Smooth muscle cell of the brain vasculature (primary cell): Measurements from ENCODE around the gene SETD2.
"Not testable (repeated sequence)": the region's sequence is repeated elsewhere in the genome, so short reads cannot be mapped to it uniquely, and the experiment has no call there.

Experiments used
- DNase-seq: peaks from one replicate; pipeline ENCODE4 v3.0.0-alpha.2; 2012; ENCODE audit warnings: low read depth, low spot score

The SETD2 gene

DNA sequence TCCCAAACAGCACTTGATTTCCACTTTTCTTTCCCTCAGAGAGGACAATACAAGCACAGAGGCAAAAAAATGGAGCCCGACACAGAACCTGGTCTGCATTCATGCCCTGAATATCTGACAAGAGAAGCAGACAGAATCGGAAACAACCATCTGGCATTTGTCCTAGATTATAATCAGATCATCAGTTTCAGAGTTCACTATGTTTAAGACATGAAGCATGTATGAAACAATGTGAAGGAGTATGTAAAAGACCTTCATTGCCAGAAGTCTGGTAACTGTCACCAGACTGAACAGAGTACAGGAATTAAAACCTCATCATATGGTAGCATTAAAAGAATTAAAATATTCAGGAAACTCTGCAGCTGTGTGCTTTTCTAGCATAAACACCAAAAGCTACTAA is 65.0 kb downstream of the SETD2 start:
- no peak for DNase-seq

DNA sequence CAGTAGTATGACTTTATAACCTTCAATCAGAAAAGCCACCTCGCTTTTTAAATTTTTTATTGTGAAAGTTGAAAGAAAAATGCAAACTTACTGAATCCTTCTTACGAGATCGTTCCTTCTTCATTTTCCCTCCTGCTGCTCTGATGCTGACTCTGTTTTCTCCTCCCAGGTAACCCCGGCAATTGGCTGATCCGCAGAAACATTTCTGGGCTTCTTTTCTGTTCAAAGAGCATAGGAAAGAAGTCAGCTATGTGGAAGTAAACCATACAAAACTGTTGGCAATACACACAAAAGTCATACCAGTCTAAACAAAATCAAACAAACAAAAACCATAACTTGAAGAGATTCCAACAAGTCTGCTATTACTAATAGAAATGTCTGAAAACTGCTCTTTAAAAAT is 66.0 kb downstream of the SETD2 start:
- DNase-seq: no peak

DNA sequence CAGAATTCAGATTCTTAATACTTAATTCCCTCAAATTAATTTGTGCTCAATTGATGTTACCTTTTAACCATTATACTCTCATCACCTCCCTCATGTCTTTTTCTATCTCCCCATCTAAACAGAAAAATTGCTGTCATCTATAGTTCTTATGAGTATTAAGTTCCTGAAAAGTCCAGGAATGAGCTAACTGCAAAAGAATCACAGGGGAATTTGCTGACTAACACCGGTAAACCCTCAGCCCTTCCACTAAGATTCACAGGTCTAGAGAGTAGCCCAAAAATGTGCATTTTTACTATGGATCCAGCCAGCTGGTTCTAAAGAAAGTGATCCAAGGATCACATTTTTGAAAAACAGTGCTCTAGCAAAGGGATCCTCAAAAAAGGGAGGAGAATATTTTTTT is 67.0 kb downstream of the SETD2 start:
- DNase-seq: no peak

DNA sequence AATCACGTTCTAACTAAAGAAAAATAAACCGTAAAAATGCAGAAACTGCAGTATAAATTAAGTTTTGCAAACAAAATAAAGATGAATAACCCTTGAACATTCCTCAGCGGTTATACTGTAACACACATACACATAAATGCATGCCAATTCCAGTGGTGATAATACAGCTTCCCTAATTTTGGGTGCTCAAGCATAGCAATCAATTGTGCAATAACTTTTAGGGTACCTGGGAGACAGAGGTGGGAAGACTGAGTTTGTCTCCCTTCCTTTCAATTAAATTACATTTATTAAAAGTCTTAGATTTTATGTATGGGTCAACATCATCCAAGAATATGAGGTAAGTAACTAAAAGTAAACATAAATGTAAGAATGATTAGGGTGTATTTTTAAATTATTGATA is 71.8 kb downstream of the SETD2 start:
- DNase-seq: no peak

DNA sequence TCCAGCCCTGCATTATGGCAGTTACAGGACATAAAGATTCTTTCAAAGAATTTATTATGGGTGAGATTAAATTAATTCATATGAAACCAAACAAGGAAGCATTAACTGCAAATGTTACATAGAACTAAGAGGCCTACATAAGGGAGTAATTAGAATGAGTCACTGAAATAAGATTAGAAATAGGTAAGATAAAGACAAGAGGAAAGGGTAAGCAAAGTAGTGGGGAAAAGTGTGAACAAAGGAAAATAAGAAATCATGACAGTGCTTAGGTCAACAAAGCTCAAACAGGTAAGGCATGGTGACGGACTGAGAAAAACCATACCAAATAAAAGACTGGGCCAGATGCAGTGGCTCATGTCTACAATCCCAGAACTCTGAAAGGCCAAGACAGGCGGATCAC is 74.3 kb downstream of the SETD2 start:
- no peak for DNase-seq

DNA sequence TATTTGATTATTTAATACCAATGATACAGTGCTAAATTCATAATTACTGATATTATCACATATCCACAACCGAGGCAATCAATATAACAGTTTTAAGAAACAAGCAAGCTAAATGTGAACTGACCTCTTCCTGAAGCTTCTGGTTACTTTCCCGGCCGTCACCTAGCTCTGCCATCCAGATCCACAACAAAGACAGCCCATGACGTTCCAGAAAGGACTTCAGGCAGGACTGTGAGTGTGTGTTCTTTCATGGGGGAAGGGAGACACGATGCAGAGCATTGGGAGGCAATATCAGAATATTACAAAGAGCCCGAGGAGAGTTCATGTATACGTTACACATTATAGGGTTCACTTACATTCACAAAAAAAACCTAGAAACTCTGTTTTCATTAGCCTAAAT is 77.8 kb downstream of the SETD2 start:
- DNase-seq: no peak

DNA sequence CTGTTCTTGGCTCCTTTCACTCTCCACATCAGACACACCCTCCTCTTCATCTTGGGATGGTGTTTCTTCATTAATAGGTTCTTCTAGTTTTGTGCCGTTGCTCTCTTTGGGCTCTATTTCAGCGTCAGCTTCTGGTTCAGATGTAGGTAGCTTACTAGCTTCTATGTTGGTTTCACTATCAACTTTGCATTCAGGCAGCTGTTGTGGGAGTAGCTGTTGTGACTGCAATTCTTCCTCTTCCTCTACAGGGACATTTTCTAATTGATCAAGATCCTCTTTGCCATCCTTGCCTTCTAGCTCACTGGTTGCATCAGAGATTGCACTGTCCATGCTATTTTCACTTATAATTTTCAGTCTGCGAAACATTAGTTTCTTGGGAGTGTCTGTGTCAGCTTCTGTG is 80.1 kb downstream of the SETD2 start:
- no peak for DNase-seq

DNA sequence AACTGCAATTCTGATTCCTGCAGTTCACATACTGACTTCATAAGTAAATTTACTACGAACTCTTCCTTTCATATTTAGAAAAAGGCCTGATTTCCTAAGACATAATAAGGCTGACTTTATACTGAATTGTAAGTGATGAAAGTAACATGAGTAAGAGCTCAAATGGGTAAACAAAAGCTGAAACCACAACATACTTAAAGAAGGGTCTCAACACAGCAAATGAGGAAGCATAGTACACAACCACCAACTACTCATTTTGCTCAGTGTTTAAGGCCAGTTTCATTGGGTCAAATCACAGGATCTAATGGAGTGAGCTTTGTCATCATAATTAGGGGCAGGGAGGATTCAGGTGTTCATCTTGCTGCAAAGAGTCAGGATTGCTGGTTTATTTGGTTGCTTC is 81.4 kb downstream of the SETD2 start:
- DNase-seq: no peak

DNA sequence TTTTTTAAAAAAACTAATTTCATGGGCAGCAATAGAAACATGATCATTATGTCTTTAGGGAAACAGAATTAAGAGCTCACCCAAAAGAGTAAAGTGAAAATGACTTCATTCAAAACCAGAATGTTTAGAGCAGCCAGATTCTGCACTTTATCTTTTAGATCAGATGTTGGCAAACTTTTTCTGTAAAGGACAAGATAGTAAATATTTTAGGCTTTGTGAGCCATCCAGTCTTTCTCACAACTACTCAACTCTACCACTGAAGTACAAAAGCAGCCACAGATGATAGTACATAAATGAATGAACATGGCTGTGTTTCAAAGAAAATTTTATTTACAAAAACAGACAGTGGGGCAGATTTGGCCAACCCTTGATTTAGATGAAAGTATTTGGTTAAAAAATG is 84.5 kb downstream of the SETD2 start:
- DNase-seq: no peak

DNA sequence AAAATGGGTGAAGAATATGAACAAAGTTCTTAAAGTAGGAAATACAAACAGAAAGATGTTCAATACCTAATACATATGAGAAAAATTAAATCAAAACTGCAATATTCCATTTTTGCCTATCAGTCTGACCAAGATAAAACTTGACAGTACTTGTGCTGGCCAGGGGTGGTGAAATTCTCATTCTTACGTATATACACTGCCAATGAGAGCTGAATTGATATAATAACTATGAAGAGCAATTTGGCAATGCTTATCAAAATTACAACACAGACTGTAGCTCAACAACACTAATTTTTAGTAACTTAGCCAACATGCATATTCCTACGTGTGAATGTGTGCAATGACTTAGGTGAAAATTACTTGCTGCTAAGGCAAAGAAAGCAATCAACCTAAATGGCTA is 90.2 kb downstream of the SETD2 start:
- DNase-seq: no peak

DNA sequence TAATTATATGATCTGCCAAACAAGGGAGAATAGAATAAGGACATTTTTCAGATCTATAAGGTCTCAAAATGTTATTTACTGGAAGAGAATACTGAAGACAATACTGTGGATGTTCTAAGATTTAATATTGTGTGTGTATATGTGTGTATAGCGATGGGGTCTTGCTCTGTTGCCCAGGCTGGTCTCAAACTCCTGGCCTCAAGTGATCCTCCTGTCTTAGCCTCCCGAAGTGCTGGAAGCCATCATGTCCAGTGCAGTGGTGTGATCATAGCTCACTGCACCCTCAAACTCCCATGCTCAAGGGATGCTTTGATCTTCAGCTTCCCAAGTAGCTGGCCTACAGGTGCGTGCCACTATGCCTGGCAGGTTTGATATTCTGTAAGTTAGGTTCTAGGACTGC is 93.1 kb downstream of the SETD2 start:
- DNase-seq: no peak

DNA sequence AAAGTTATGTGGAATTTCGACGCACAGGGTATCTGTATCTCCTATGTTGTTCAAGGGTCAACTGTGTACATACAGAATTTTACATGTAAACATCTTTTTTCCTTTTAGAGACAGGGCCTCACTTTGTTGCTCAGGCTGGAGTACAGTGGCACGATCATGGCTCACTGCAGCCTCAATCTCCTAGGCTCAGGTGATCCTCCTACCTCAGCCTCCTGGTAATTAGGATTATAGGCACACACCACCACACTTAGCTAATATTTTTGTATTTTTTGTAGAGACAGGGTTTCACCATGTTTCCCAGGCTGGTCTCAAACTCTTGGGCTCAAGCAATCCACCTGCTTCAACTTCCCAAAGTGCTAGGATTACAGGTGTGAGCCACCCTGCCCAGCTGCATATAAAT is 97.7 kb downstream of the SETD2 start:
- DNase-seq: not testable (repeated sequence)

DNA sequence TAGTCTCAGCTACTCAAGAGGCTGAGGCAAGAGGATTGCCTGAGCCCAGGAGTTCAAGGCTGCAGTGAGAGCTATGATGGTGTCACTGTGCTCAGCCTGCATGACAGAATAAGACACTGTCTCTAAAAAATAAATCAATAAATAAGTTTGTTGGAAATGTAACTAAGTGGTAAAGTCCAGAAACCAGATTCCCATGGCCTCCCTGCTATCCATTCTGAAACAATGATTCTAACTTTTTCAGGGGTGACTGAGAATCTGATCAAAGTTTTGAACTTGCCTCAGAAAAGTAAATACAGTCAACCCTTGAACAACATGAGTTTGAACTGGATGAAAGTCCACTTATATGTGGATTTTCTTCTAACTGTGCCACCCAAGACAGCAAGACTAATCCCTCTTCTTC is 98.2 kb downstream of the SETD2 start:
- DNase-seq: no peak

DNA sequence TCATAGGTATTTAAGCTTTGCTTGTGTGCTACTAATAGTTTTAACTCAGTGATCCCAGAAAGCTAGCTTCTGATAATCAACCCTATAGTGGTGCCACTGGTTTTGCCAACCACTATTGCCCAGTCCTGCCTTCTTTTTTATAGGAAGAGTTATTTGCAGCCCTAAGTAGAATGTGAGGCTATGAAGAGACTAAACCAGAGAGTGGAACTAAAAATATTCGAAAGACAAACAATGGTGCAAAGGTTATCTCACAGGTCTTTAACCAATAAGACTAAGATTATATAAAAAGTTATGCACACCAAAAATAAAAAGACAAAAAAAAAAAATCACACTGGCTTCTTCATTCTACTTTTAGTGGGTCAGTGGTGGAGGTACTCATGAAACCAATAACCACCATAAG is 98.9 kb downstream of the SETD2 start:
- no peak for DNase-seq

DNA sequence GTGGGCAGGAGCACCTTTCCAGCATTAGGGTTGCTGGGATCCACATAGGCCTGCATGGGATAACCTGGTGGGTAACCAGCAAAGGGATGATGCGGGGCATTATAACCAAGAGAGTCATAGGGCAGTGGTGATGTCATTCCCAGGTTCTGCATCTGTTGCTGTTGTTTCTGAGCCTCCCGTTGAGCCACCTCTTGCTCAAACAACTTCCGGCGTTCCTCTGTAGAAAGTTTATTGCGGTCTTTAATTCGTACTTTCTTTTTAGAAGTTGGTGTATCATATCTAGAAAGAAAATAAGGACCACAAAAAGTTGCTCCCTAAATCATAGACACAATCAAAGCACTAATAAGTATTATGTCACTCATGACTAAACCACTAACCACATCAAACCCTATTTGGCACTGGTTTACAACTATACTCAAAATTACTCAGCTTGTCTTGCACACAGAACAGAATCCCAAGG is 106.7 kb downstream of the SETD2 start:
- DNase-seq: no peak

DNA sequence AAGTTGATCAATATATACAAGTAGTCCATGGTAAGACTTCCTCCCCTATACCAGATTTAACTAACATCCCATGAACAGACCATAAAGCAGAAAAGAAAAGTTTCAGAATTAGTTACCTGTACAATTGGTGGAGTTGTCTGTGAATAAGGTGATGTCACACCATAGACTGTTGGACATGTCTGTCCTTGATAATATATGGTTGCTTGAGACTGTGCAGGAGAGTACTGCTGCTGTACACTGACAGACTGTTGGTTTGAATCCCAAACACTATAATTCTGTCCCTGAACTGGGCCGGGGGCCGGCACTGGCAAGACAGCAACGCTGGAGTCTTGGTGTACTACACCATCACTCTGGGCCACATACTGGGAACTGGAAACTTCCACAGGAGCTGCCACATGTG is 107.2 kb downstream of the SETD2 start:
- DNase-seq: no peak

DNA sequence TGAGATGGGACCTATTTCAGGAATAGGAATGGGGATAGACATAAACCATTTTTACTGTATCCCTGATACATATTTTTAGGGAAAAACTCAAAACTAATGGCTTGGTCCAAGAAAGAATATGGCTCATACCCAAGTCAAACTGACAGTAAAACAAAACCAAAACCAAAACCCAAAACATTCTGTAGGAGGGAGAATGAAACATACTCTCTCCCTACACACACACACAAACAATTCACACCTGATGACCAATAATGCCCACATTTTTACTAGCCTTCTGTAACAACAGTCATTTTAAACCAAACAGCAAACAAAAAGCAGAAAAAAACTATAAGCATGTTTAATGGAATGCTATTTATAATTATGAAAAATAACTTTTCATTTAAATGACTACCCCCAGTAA is 109.5 kb downstream of the SETD2 start:
- no peak for DNase-seq

DNA sequence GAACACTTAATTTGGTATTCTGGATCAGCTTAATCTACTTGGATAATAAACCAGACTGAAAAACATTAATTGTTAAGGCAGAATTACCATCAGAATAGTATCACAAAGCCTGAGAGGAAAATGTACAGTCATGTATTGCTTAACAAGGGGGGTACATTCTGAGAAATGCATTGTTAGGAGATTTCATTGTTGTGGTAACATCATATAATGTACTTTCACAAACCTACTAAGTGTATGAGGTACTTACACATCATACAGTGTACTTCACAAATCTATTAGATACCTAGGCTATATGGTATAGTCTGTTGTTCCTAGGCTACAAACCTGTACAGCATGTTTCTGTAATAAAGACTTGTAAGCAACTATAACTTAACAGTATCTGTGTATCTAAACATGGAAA is 116.2 kb downstream of the SETD2 start:
- no peak for DNase-seq

DNA sequence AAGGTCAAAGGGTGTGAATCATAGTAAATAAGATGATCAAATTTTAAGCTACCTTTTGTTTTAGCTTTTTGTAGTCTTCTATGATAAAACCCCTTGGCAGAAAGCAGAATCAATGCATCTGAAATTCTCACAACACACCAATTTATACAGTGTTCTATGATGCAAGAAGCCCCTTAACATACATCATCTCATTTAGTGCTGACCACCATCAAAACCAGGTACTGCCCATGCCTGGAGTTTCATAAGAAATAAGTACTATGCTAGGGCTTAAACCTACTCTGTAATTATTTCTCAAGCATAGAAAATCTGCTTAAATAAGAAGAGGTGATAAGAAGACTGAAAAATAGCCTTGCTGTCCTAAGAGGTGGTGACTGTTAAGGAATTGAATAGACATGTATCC is 116.8 kb downstream of the SETD2 start:
- no peak for DNase-seq

DNA sequence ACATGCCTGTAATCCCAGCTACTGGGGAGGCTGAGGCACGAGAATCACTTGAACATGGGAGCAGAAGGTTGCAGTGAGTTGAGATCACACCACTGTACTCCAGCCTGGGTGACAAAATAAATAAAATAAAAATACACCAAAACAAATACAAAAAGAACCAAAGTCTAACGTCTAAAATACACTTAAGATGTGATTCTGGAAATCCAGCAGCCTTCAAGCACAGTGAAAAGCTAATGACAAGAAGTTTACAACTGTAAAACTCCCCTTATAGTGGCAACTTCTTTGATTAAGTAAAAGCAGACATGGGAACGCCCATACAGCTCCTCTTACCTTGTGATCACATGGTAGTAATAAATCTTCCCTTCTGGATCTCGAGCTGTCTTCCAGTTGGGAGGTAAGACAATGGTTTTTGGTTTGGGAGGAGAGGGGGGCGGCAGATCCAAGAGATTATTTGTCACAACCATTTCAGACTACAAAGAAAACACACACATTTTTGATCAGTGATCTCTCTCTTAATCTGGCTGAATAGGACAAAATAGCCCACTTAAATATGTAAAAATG is 121.6 kb downstream of the SETD2 start:
- DNase-seq: no peak

DNA sequence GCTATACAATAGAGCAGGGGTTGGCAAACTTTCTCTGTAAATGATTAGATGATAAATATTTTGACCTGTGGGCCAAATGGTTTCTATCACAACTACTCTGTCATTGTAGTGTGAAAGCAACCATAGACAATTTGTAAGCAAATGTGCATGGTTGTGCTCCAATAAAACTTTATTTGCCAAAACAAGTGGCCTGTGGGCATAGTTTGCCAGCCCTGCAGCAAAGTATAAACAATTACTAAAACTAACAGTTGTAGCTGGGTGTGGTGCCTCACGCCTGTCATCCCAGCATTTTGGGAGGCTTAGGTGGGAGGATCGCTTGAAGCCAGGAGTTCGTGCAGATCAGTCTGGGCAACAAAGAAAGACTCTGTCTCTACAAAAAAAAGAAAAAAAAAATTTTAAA is 122.8 kb downstream of the SETD2 start:
- DNase-seq: no peak

DNA sequence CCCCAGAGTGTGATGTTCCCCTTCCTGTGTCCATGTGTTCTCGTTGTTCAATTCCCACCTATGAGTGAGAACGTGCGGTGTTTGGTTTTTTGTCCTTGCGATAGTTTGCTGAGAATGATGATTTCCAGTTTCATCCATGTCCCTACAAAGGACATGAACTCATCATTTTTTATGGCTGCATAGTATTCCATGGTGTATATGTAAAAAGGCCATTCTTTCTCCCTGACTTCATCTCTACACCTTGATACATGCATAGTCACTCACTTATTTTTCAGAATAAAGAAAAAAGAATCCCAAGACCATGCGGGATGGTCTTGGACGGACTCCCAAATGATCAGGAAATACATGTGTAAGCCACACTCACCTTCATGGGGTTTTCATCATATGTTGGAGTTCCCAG is 126.6 kb downstream of the SETD2 start:
- DNase-seq: not testable (repeated sequence)

DNA sequence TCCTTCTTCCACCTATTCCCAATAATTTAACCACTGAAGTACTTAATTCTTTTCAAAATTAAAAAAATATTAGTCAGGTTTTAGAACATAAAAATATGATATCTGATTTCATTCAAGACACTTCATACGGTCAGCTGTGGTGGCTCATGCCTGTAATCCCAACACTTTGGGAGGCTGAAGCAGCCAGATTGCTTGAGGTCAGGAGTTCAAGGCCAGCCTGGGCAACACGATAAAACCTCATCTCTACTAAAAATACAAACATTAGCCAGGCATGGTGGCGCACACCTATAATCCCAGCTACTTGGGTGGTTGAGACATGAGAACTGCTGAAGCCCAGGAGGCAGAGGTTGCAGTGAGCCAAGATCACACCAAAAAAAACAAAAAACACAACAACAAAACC is 127.8 kb downstream of the SETD2 start:
- no peak for DNase-seq

DNA sequence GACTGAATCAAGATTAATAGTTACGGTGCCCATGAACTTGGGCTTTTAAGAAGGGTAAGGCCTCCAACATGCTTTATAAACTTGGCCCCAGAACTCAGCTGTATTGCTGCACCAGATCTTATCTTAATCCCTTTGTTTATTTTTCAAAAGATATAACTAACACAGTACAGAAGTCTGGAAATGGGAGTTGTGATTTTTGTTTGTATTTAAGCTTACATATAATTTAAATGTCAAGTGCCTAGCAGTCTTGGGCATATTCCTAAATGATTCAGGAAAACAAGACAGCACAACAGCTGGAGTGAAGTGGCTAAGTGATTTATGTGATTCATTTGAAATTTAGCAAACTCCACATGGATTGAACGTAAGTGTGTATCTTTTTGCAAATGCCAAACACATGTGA is 128.3 kb downstream of the SETD2 start:
- no peak for DNase-seq
